Right atrium auricular region (tissue), 2 donors: ENCODE results near the gene ZNF148. TPM values are rescaled to one million over a fixed set of nuclear protein-coding genes. Genes with fewer than 3 reads are reported as not detected.

ENCODE experiments used
- DNase-seq: peaks from one replicate; pipeline ENCODE4 v3.0.0-alpha.2; 2019; ENCODE audit warnings: low spot score
- H3K27ac ChIP-seq, 2 donors: fragments of 200-600 bp; sonication (generic); 1 replicate in 1 of 2; 2 replicates in 1 of 2; pipeline ENCODE4 v1.5.1; 2016 to 2019
- H3K27me3 ChIP-seq, 2 donors: fragments of 200-600 bp; sonication (generic); one replicate each; pipeline versions ENCODE4 v1.5.1 to v1.6.0; 2017 to 2019
- H3K36me3 ChIP-seq: fragments of 200-600 bp; sonication (generic); one replicate; pipeline ENCODE4 v1.5.1; 2016
- H3K4me1 ChIP-seq, 2 donors: fragments of 200-600 bp; sonication (generic); one replicate each; pipeline versions ENCODE4 v1.5.1 to v1.6.0; 2017 to 2019
- H3K4me3 ChIP-seq, 2 donors: fragments of 200-600 bp; sonication (generic); 1 replicate in 1 of 2; 2 replicates in 1 of 2; pipeline ENCODE4 v1.5.1; 2017 to 2019; ENCODE audit warnings: mild to moderate bottlenecking in 1 of 2, moderate library complexity in 1 of 2
- H3K9me3 ChIP-seq, 2 donors: fragments of 200-600 bp; sonication (generic); one replicate each; pipeline ENCODE4 v1.5.1; 2019
- CTCF ChIP-seq, 2 donors: fragments of 200-600 bp; sonication (generic); IDR thresholded peaks; one replicate each; pipeline ENCODE4 v1.5.1; 2019; ENCODE audit warnings: antibody characterized with exemption in 2 of 2
- total RNA-seq, 2 donors: library from RNA; depleted of rRNA; stranded (reverse); fragments of >200 nt; gene quantifications; one replicate each; pipeline ENCODE4 v1.1.0, GENCODE V29; 2016

The ZNF148 gene
- total RNA-seq, 2 donors from 2014 or later: 21.3 to 24.3 TPM

- Histone ChIP-seq H3K27ac (no peak overlapping the region), H3K9me3 (no peaks in the 10 kb centered on the region), H3K4me1 (peaks cover 0 to 14% of the 10 kb centered on the region in 2 donors), H3K36me3 (peaks cover 11% of the 10 kb centered on the region), H3K27me3 (no peaks in the 10 kb centered on the region), H3K4me3 (no peak overlapping the region)
- TF ChIP-seq CTCF (IDR thresholded peaks at IDR 0.05): no peak
- DNase-seq: no peak
Measured at GRCh38 chr3:125280668-125281361, 94.3 kb downstream of the ZNF148 start.

DNA sequence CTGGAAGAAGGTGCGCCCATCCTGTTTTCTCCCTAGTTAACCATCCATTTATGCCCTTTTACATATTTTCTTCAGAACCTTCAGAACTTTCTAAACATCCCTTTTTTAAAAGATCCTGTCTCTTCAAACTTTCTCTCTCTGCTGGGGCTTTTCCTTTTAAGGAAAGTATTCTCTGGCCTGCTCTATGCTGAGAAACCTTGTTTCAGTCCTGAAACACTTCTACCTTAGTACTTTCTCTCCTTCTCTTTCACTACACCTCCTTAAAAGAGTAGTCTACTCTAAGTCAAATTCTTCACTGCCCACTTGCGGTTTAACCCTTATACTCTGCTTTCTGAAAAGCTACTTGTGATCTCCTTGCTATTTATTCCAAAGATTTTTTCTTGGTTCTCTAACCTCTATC is 97.0 kb downstream of the ZNF148 start:
- H3K4me3 ChIP-seq: no peak overlapping the region
- no peaks in the 10 kb centered on the region for H3K9me3 ChIP-seq
- H3K27ac ChIP-seq: no peak overlapping the region
- no peak for TF ChIP-seq CTCF (IDR thresholded peaks at IDR 0.05)
- no peaks in the 10 kb centered on the region for H3K27me3 ChIP-seq
- peaks cover 11% of the 10 kb centered on the region for H3K36me3 ChIP-seq
- no peak for DNase-seq
- peaks cover 0 to 14% of the 10 kb centered on the region in 2 donors for H3K4me1 ChIP-seq

DNA sequence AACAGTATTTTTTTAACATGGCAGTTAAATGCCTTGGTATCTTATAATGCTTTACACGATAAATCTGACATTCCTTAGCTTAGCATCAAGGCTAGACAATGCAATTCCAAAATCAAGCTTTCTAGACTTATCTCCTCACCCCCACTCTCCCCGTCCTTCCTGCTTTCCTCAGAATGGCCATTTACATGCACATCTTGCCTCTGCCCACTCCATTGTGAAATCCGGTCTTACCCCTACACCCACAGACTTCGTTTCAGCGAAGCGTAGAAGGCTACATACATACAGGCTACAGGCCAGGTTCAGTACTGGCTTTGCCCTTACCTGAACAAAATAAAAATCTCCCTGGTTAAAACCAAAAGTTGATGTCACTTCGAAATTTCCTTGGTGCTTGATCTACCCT is 104.0 kb downstream of the ZNF148 start:
- no peaks in the 10 kb centered on the region for H3K9me3 ChIP-seq
- no peak for DNase-seq
- TF ChIP-seq CTCF (IDR thresholded peaks at IDR 0.05): no peak
- no peak overlapping the region for H3K4me3 ChIP-seq
- no peak overlapping the region for H3K27ac ChIP-seq
- H3K27me3 ChIP-seq: no peaks in the 10 kb centered on the region
- H3K4me1 ChIP-seq: peaks cover 0 to 7% of the 10 kb centered on the region in 2 donors
- no peaks in the 10 kb centered on the region for H3K36me3 ChIP-seq

DNA sequence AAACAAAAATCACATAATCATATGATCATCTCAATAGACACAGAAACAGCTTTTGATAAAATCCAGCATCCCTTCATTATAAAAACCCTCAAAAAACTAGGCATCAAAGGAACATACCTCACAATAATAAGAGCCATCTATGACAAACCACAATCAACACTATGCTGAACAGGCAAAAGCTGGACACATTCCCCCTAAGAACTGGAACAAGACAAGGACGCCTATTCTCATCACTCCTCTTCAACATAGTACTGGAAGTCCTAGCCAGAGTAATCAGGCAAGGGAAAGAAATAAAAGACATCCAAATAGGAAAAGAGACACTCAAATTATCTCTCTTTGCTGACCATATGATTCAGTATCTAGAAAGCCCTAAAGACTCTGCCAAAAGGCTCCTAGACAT is 107.7 kb downstream of the ZNF148 start:
- Histone ChIP-seq H3K9me3 (no peaks in the 10 kb centered on the region), H3K27me3 (no peaks in the 10 kb centered on the region)

DNA sequence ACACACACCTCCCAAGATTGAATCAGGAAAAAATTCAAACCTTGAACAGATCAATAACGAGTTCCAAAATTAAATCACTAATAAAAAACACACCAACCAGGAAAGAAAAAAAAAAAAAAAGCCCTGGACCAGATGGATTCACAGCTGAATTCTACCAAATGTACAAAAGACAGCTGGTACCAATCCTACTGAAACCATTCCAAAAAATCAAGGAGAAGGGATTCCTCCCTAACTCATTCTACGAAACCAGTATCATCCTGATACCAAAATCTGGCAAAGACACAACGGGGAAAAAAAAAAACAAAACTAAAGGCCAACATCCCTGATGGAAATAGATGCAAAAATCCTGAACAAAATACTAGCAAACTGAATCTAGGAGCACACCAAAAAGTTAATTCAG is 108.2 kb downstream of the ZNF148 start:
- peaks cover 0 to 7% of the 10 kb centered on the region in 2 donors for H3K4me1 ChIP-seq
- DNase-seq: no peak
- TF ChIP-seq CTCF (IDR thresholded peaks at IDR 0.05): no peak
- no peak overlapping the region for H3K4me3 ChIP-seq
- no peak overlapping the region for H3K27ac ChIP-seq
- no peaks in the 10 kb centered on the region for H3K36me3 ChIP-seq
- no peaks in the 10 kb centered on the region for H3K9me3 ChIP-seq
- no peaks in the 10 kb centered on the region for H3K27me3 ChIP-seq

More for the DNA sequence above, 107.7 kb downstream of the ZNF148 start:
- Histone ChIP-seq H3K36me3 (no peaks in the 10 kb centered on the region), H3K4me1 (peaks cover 0 to 7% of the 10 kb centered on the region in 2 donors), H3K27ac (no peak overlapping the region), H3K4me3 (no peak overlapping the region)
- DNase-seq: no peak
- no peak for TF ChIP-seq CTCF (IDR thresholded peaks at IDR 0.05)

- Histone ChIP-seq H3K36me3 (no peaks in the 10 kb centered on the region), H3K27ac (no peak overlapping the region), H3K4me1 (peaks cover 0 to 2% of the 10 kb centered on the region in 2 donors), H3K27me3 (no peaks in the 10 kb centered on the region), H3K4me3 (no peak overlapping the region), H3K9me3 (no peaks in the 10 kb centered on the region)
- no peak for DNase-seq
- no peak for TF ChIP-seq CTCF (IDR thresholded peaks at IDR 0.05)
Measured at GRCh38 chr3:125262161-125262560, 113.0 kb downstream of the ZNF148 start.
